ENCODE measurements around the gene KCTD18.

Gene KCTD18

GRCh38 chr2:200486529-200486928, 23.3 kb downstream of the KCTD18 start:
- TF ChIP-seq, protein P1, sequence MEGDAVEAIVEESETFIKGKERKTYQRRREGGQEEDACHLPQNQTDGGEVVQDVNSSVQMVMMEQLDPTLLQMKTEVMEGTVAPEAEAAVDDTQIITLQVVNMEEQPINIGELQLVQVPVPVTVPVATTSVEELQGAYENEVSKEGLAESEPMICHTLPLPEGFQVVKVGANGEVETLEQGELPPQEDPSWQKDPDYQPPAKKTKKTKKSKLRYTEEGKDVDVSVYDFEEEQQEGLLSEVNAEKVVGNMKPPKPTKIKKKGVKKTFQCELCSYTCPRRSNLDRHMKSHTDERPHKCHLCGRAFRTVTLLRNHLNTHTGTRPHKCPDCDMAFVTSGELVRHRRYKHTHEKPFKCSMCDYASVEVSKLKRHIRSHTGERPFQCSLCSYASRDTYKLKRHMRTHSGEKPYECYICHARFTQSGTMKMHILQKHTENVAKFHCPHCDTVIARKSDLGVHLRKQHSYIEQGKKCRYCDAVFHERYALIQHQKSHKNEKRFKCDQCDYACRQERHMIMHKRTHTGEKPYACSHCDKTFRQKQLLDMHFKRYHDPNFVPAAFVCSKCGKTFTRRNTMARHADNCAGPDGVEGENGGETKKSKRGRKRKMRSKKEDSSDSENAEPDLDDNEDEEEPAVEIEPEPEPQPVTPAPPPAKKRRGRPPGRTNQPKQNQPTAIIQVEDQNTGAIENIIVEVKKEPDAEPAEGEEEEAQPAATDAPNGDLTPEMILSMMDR (conservative IDR thresholded peaks at IDR 0.05) = no peak
- no peak overlapping the region for H3K27ac ChIP-seq

GRCh38 chr2:200484934-200485333, 24.9 kb downstream of the KCTD18 start:
- no peak overlapping the region for H3K27ac ChIP-seq
- TF ChIP-seq, protein P1 (conservative IDR thresholded peaks at IDR 0.05) = no peak

GRCh38 chr2:200483729-200484198, 26.1 kb downstream of the KCTD18 start:
- TF ChIP-seq, protein P1 (conservative IDR thresholded peaks at IDR 0.05) = peak; percentile 89
- H3K27ac ChIP-seq = peak overlapping the region; percentile 56

GRCh38 chr2:200482194-200482593, 27.7 kb downstream of the KCTD18 start:
- H3K27ac ChIP-seq = no peak overlapping the region
- TF ChIP-seq, protein P1 (conservative IDR thresholded peaks at IDR 0.05) = no peak

GRCh38 chr2:200479692-200480265, 30.1 kb downstream of the KCTD18 start:
- TF ChIP-seq, protein P1 (conservative IDR thresholded peaks at IDR 0.05) = no peak
- peak overlapping the region; percentile 69 for H3K27ac ChIP-seq

GRCh38 chr2:200477667-200478131, 32.2 kb downstream of the KCTD18 start:
- H3K27ac ChIP-seq = no peak overlapping the region
- TF ChIP-seq, protein P1 (conservative IDR thresholded peaks at IDR 0.05) = no peak

DNA sequence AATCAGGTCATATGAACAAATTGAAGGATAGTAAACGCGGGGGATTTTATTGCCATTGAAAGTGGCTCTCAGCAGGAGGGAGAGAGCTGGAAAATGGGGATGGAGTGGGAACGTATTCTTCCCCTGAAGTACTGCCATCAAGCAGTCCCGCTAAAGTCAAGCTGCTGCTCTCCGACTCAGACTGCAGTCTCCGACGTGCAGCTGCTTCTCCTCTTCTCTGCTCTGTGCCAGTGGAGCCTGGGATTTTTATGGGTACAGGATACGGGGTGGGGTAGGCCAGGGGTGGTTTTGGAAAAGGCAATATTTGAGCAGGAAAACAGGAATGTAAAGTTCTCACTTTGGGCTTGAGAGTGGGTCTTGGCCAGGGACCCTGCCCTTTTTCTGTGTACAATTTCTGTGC, 33.0 kb downstream of the KCTD18 start:
- H3K27ac ChIP-seq = no peak overlapping the region
- TF ChIP-seq, protein P1 (conservative IDR thresholded peaks at IDR 0.05) = no peak

All from VCaP (cell line).